Measurements from ENCODE around the gene CLEC11A.
"Not testable (repeated sequence)": the region's sequence is repeated elsewhere in the genome, so short reads cannot be mapped to it uniquely, and the experiment has no call there.

The CLEC11A gene

DNA sequence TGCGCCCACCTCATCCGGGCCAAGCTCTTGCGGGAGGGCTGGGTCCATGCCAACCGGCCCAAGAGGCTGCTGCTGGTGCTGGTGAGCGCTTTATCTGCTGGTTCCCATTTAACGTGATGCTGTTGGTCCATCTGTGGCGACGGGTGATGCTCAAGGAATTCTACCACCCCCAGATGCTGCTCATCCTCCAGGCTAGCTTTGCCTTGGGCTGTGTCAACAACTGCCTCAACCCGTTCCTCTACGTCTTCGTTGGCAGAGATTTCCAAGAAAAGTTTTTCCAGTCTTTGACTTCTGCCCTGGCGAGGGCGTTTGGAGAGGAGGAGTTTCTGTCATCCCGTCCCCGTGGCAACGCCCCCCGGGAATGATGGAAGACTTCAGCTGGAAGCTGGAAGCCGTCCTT is 35.9 kb downstream of the CLEC11A start:
- not testable (repeated sequence) for DNase-seq (ENCODE audit: low read depth in 2 of 2)

DNA sequence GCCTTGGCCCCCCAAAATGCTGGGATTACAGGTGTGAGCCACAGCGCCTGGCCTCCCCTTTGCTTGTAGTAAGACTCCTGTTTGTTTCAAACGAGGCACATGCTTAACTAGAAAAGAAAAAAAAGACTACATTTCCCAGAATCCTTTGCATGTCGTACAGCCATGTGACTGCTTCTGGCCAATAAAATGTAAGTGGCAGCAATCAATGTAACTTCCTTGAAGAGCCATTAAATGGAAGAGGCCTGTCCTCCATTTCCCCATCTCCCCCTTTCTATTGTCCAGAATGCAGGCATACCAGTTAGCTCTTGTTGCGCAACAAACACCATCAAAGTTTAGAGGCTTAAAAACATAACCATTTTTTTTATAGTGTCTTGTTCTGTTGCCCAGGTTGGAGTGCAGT is 36.7 kb downstream of the CLEC11A start:
- DNase-seq (ENCODE audit: low read depth in 2 of 2), result no peak

DNA sequence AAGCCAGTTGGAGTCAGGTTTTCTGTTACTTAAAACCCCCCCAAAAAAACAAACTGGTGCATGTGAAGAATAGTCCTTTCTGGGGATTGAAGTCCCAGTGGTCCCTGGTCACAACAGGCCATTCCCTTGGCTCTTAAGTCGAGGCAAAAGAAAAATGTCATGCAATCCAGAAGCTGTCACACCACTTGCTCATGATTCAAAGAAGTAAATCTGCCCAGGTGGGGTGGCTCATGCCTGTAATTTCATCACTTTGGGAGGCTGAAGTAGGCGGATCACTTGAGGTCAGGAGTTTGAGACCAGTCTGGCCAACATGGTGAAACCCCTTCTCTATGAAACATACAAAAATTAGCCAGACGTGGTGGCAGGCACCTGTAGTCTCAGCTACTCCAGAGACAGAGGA is 38.3 kb downstream of the CLEC11A start:
- not testable (repeated sequence) for DNase-seq (ENCODE audit: low read depth in 2 of 2)

DNA sequence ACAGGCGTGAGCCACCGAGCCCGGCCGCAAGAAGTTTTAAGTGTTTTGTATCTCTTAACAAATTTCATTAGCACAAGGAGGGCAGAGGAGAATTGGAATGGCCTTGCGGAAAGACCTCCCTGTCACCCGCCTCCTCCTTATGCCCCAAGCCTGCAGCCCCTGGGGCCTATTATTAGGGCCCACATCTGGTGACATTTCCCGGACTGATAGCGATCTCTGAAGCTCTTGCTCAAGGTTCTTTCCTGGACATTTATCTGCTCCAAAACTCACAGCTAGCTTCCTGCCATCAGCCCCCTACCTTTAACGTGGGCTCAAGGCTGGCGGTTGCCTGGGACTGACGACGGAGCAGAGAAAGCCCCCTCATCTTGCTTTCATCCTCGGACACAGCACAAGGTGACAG is 40.4 kb downstream of the CLEC11A start:
- DNase-seq (ENCODE audit: low read depth in 2 of 2), result not testable (repeated sequence)

DNA sequence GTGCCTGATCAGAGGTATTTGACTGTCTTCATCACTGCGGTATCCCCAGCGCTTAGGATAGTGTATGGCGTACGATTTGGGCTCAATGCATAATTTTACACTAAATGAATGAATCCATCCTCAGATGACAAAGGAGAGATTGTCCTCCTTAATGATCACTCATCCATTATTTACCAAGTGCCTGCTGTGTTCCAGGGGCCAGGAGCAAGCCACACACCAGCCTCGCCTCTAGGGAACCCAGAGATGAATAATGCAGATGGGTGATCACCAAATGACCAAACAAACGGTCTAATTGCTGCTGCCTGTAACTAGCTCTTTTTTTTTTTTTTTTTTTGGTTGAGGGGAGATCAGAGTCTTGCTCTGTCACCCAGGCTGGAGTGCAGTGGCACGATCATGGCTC is 41.2 kb downstream of the CLEC11A start:
- no peak for DNase-seq (ENCODE audit: low read depth in 2 of 2)

GRCh38 chr19:50766746-50767145 is 43.6 kb downstream of the CLEC11A start:
- not testable (repeated sequence) for DNase-seq (ENCODE audit: low read depth in 2 of 2)

GRCh38 chr19:50767263-50767662 is 44.1 kb downstream of the CLEC11A start:
- not testable (repeated sequence) for DNase-seq (ENCODE audit: low read depth in 2 of 2)

DNA sequence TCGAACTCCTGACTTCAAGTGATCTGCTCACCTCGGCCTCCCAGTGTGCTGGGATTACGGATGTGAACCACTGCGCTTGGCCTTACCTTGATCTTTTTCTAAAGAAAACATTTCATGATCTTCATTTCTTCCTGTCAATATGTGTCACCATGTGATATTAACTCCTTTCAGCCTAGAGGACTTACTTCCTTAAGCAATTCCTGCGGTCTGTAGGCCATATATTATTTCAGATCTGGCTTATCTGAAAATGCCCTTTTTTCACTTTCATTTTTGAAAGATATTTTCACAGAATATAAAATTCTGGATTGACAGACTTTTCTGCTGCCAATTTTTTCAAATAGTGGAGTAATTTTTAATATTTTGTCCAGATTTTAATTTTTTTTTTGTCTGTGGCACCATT is 45.1 kb downstream of the CLEC11A start:
- DNase-seq (ENCODE audit: low read depth in 2 of 2), result no peak

DNA sequence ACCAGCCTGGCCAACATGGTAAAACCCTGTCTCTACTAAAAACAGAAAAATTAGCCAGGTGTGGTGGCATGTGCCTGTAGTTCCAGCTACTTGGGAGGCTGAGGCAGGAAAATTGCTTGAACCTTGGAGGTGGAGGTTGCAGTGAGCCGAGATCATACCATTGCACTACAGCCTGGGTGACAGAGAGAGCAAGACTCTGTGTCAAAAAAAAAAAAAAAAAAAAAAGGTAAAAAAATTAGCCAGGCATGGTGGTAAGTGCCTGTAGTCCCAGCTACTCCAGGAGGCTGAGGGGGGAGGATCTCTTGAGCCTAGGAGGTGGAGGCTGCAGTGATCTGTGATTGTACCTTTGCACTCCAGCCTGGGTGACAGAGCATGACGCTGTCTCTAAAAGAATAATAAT is 47.0 kb downstream of the CLEC11A start, which contains the start of gene GPR32:
GPR32 (plus strand) TSS at position 301 of the 400 bp plus-strand sequence. CDS start 137 bp downstream, outside the sequence.
- DNase-seq (ENCODE audit: low read depth in 2 of 2), result not testable (repeated sequence)

- no peak for DNase-seq (ENCODE audit: low read depth in 2 of 2)
Measured at GRCh38 chr19:50770888-50771287, 47.7 kb downstream of the CLEC11A start.

GRCh38 chr19:50772476-50772875 is 49.3 kb downstream of the CLEC11A start:
- DNase-seq (ENCODE audit: low read depth in 2 of 2), result no peak

GRCh38 chr19:50772912-50773311 is 49.7 kb downstream of the CLEC11A start:
- not testable (repeated sequence) for DNase-seq (ENCODE audit: low read depth in 2 of 2)

GRCh38 chr19:50773454-50773853 is 50.3 kb downstream of the CLEC11A start:
- not testable (repeated sequence) for DNase-seq (ENCODE audit: low read depth in 2 of 2)

Data from fibroblast of skin of left quadriceps (primary cell).